NCI-H2227 (cell line): ENCODE data around the gene PLCL1.

Experiments used
- DNase-seq: peaks from one replicate; lab custom pipeline; 2025; ENCODE audit not compliant: unreplicated experiment; lab: John Stamatoyannopoulos, UW

PLCL1 gene

GRCh38 chr2:197852108-197852507, 47.7 kb downstream of the PLCL1 start:
- no peak for DNase-seq

- DNase-seq = no peak
These were observed 49.2 kb downstream of the PLCL1 start for GRCh38 chr2:197853549-197853948.

GRCh38 chr2:197857476-197858107, 53.2 kb downstream of the PLCL1 start:
- no peak for DNase-seq

GRCh38 chr2:197858607-197859140, 54.3 kb downstream of the PLCL1 start:
- no peak for DNase-seq

- no peak for DNase-seq
These were observed 58.0 kb downstream of the PLCL1 start for GRCh38 chr2:197862246-197862955.

GRCh38 chr2:197863744-197864143, 59.4 kb downstream of the PLCL1 start:
- no peak for DNase-seq

GRCh38 chr2:197866455-197866854, 62.1 kb downstream of the PLCL1 start:
- DNase-seq = no peak

- no peak for DNase-seq
These were observed 62.6 kb downstream of the PLCL1 start for GRCh38 chr2:197867033-197867432.

GRCh38 chr2:197867624-197868023, 63.2 kb downstream of the PLCL1 start:
- no peak for DNase-seq

GRCh38 chr2:197868206-197868605, 63.8 kb downstream of the PLCL1 start:
- DNase-seq = no peak

GRCh38 chr2:197869041-197869440, 64.6 kb downstream of the PLCL1 start:
- no peak for DNase-seq

GRCh38 chr2:197869501-197870111, 65.2 kb downstream of the PLCL1 start:
- DNase-seq = no peak

GRCh38 chr2:197870137-197870536, 65.7 kb downstream of the PLCL1 start:
- no peak for DNase-seq

GRCh38 chr2:197871780-197872456, 67.5 kb downstream of the PLCL1 start:
- DNase-seq = no peak

- no peak for DNase-seq
These were observed 68.9 kb downstream of the PLCL1 start for GRCh38 chr2:197873293-197873701.

- DNase-seq = no peak
These were observed 71.4 kb downstream of the PLCL1 start for GRCh38 chr2:197875763-197876162.

GRCh38 chr2:197876524-197876923, 72.1 kb downstream of the PLCL1 start:
- no peak for DNase-seq

- DNase-seq = no peak
These were observed 72.6 kb downstream of the PLCL1 start for GRCh38 chr2:197877038-197877437.

- DNase-seq = no peak
These were observed 74.4 kb downstream of the PLCL1 start for GRCh38 chr2:197878792-197879191.

GRCh38 chr2:197879812-197880408, 75.5 kb downstream of the PLCL1 start:
- no peak for DNase-seq

GRCh38 chr2:197883354-197884032, 79.1 kb downstream of the PLCL1 start:
- no peak for DNase-seq
